Stimulated activated CD4-positive, alpha-beta T cell treated with anti-CD3 and anti-CD28 coated beads, TNF-alpha, amount 100 ng/mL, for 24 hours (primary cell): Measurements from ENCODE around the gene LCORL.
A peak's percentile ranks its signal among the peaks of the same experiment; 100 is the strongest.
"Not testable (repeated sequence)": the region's sequence is repeated elsewhere in the genome, so short reads cannot be mapped to it uniquely, and the experiment has no call there.

Experiments
- DNase-seq, 3 experiments: peaks; one replicate each; pipeline ENCODE4 v3.0.0-alpha.2; 2020; ENCODE audit warnings: low read depth in 3 of 3

Gene LCORL

GRCh38 chr4:18020145-18020670, 1.3 kb downstream of the LCORL start:
- peak in 1 of 3 experiments; percentile 6 for DNase-seq

DNA sequence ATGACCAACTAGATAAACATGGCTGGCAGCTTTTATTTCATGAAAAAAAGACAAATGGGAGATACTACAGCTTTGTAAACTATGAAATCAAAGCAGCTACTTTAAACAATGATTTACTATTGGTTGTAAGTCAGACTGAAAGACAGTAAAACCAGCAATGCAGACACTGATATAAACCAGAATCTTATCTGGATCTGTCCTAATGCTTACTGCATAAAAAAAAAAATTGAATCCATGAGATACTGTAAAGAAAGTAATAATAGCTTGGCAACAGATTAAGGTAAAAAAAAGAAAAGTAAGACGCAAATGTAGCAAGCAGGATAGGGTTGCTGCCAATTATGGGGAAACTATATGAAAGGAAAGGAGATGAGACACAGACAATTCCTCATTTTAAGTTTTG, 7.3 kb downstream of the LCORL start:
- DNase-seq = no peak

DNA sequence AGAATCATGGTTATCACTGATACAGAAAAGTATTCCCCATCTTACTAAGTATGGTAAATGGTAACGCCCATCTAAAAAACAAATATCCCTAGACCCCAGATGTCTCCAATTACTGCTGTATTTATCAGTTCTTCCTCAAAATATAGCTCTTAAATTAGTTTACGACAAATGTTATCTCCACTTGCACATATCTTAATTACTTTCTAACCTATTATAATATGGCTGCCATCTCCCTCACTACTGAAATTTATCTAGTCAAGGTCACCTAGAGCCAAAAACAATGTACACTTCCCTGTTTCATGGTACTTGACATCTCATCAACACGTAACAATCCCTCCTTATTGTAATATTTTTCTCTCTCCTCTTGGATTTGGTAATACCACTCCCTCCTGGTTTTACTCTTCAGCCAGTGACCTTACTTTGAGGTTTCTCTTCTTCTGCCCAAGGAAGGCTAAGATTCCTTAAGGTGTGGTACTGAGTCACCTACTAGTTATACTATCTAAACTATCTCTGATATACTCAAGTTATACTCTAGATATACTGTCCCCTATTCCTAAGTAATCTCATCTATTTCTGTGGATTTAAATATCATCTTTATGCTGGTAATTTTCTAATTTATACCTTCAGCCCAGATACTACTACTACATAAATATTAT, 8.6 kb downstream of the LCORL start:
- no peak for DNase-seq

GRCh38 chr4:18012134-18012806, 9.3 kb downstream of the LCORL start:
- DNase-seq = no peak

DNA sequence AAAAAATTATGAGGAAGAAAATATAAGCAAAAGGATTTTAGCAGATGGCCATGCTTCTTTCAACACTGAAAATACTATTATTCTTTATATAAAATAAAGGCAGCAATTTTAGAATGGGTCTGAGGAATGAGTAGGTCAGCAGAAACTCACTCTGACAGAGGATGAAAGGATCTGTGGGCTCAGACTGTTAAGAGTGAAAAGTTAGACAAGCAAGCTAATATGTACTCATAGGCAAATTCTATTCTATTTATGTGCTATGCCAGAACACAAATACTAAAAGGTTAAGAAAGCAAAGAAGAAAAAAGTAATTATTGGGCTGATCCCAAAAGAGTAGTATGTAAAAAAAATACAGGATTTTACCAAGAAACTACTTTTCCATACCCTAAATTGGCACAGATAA, 13.9 kb downstream of the LCORL start:
- DNase-seq = no peak

- DNase-seq = not testable (repeated sequence)
These were observed 15.1 kb downstream of the LCORL start for GRCh38 chr4:18006432-18006831.

DNA sequence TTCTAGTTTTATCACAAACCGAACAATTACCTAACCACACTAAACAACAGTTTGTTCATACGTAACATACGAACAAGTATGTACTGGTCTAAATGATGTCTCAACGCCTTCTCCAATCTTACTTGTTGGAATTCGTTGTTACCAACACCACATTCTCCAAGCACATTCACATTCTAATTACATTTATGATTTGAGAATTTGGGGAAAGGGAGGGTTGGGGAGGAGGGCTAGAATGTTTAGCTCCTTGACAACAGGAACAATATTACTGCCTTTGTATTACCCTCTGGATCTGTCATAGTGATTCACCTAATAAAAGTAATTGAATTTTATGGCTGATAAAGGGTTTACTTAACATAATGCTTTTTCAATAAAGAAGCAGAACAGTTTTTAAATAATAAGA, 24.4 kb downstream of the LCORL start:
- no peak for DNase-seq

DNA sequence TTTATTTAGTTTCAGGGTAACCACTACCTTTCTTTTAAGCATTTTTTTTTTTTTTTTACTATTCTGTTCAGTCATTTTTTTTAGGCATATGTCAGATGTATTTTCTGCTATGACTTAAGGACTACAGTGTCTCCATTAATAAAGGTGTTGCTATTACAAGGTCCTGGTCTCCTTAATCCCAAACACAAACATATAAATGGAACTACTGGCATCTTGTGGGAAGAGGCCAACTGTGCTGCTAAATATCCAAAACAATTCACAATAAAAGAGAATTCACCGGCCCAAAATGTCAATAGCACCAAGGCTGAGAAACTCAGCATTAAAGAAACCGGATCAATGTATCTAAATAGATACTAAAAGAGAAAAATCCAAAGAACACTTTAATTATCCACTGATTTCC, 26.4 kb downstream of the LCORL start:
- DNase-seq = no peak

DNA sequence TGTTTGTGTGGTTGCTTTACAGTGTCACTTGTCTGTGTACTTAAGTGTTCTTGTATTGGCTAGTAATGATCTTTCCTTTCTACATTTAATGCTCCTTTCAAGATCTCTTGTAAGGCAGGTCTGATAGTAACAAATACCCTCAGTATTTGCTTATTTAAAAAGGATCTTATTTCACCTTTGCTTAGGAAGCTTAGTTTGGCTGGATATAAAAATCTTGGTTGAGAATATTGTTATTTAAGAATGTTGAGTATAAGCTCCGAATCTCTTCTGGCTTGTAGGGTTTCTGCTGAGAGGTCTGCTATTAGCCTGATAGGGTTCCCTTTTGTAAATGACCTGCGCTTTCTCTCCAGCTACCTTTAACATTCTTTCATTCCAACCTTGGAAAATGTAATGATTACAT, 35.7 kb downstream of the LCORL start:
- DNase-seq = no peak

- no peak for DNase-seq
These were observed 40.5 kb downstream of the LCORL start for GRCh38 chr4:17981063-17981462.

- DNase-seq = no peak
These were observed 52.8 kb downstream of the LCORL start for GRCh38 chr4:17968721-17969120.

- no peak for DNase-seq
These were observed 54.5 kb downstream of the LCORL start for GRCh38 chr4:17967078-17967477.

DNA sequence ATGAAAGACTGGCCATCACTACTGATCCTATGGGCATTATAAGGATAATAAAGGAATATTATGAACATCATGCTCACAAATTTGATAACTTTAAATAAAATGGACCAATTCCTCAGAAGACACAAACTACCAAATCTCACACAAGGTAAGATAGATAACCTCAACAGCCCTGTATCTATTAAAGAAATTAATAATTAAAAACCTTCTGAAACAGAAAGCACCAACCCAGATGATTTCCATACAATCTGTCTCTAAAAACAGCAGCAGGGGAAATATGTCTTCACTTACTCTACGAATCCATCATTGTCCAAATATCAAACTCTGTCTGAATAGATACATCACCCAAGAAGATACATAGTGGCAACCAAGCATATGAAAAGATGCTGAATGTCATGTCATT, 55.2 kb downstream of the LCORL start:
- DNase-seq = no peak

GRCh38 chr4:17964576-17964975, 57.0 kb downstream of the LCORL start:
- no peak for DNase-seq

DNA sequence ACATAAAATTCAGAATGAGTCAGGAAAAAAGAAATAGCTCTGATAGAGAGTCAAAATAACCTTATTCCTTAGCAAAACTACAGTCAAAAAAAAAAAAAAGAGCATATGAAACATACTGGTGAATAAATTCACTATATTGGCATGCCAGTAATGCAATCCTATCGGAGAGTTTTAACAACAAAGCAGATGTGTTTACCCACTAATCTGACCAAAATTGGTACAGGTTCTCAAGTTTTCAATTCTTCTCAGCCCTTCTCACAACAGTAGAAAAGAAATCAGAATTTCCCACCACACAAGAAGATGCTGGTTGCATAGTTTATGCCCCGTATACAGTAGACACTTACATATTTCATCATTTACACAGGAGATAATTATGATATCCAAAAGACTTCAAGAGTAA, 59.4 kb downstream of the LCORL start:
- DNase-seq = no peak

- no peak for DNase-seq
These were observed 60.3 kb downstream of the LCORL start for GRCh38 chr4:17961249-17961648.

DNA sequence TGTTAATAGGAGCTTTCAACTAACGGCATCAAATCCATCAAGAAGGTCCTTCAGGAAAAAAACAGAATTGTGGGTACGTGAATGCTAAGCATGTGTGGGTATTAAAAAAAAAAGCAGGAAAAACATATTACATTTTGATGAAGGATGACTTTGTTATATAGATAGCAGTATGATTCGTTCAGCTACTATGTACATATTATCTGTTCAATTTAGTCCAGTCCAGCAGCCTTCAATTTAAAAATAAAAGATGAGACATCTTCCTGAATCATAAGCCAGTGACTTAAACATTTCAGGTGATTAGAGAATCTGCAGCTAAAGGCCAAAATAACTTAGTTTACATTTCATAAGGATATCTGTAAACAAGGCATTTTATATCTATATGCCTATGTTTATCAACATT, 63.4 kb downstream of the LCORL start:
- no peak for DNase-seq

- no peak for DNase-seq
These were observed 63.9 kb downstream of the LCORL start for GRCh38 chr4:17957688-17958087.

DNA sequence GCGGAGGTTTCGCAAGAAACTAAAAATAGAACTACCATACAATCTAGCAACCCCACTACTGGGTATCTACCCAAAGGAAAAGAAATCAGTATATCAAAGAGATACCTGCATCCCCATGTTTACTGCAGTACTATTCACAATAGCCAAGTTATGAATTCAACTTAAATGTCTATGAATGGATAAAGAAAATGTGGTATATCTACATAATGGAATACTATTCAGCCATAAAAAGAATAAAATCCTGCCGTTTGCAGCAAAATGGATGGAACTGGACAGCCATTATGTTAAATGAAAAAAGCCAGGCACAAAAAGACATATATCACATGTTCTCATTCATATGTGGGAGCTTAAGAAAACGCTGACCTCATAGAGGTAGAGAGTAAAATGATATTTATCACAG, 65.3 kb downstream of the LCORL start:
- DNase-seq = no peak

- no peak for DNase-seq
These were observed 76.3 kb downstream of the LCORL start for GRCh38 chr4:17945303-17945702.

DNA sequence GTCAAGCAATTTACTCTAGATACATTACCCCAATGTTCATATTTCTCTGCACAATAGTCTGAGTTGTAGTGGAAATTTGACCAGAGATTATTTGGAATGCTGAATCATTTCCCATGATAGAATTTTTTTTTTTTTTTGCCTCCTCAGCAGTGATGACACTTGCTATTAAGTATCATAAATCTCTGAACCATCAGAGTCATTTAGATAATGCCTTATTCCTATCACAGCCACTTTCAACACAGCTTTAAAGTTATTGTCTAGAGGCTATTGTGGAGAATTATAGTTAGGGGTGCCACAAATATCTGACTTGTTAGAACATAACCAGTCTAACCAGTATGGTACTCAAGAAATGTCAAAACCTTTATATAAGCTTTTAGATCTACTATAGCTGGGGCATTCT, 79.8 kb downstream of the LCORL start:
- no peak for DNase-seq

DNA sequence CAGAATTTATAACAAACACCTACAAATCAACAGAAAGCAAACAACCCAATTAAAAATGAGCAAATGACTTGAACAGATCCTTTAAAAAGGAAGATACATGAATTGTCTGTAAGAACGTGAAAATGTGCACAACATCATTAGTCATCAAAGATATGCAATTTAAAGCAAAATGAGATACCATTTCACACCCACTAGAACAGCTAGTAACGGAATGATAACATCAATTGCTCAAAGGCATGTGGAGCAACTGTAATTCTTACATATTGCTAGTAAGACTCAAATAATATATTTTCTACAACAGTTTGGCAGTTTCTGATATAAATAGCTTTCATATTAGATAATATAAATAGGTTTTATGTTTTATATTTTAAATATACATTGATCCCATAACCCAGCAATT, 82.5 kb downstream of the LCORL start:
- no peak for DNase-seq

DNA sequence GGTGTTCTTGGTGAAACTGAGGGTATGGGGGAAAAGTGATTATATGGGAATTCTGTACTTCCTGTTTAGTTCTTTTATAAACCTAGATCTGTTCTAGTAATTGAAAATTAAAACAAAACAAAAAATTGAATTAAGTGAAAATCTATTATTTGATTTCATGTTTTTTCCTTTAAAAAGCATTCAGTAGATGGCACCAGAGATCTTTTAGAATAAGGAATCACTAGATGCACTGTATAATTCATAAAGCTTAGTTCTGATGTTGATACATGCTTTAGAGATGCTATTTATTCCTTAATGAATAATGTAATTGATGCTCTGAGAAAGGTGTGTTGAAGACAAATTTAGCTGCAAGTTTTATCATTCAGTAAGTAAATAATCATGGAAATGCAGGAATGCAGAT, 87.3 kb downstream of the LCORL start:
- DNase-seq = no peak

DNA sequence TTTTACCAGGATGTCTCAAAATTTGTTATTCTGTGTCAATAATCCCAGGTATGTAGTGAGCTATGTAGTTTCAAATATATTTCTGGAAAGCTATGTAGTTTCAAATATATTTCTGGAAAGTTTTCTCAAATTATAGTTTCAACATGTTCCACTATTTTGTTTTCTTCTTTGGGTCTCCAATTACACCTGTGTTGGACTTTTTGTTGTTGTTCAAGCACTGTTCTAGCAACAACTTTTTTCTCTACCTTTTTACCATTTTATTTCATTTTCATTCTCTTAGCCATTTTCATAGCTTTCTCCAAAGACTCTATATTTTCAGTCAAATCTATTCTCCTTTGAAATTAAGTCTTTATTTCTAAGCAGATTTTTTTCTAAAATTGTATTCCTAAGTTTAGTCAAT, 88.4 kb downstream of the LCORL start:
- no peak for DNase-seq
